SU-DHL-6 (cell line): ENCODE data around the gene LRP1-AS.

Experiments used
- H2AFZ ChIP-seq: fragments of 200-600 bp; sonication (generic); 2 replicates; pipeline ENCODE4 v1.6.1; 2014; ENCODE audit warnings: low read depth, mild to moderate bottlenecking, moderate library complexity, mixed read lengths, antibody characterized with exemption, low read length; ENCODE audit not compliant: severe bottlenecking
- H3F3A ChIP-seq: fragments of 200-600 bp; shearing (Covaris generic); 2 replicates; pipeline ENCODE4 v1.6.0; 2016; ENCODE audit warnings: antibody characterized with exemption, mild to moderate bottlenecking; ENCODE audit not compliant: insufficient read depth
- H3K27ac ChIP-seq: fragments of 200-600 bp; sonication (generic); 2 replicates; pipeline ENCODE4 v1.5.1; 2016; ENCODE audit warnings: low read depth, mild to moderate bottlenecking, low read length, moderate library complexity, mixed read lengths
- H3K27me3 ChIP-seq: fragments of 200-600 bp; sonication (generic), shearing (Covaris generic); 2 replicates; pipeline ENCODE4 v1.6.0; 2014; ENCODE audit warnings: mild to moderate bottlenecking, low read length
- H3K36me3 ChIP-seq: fragments of 200-600 bp; sonication (generic); 2 replicates; pipeline ENCODE4 v1.6.1; 2014; ENCODE audit warnings: mild to moderate bottlenecking, low read length, mixed read lengths
- H3K4me2 ChIP-seq: fragments of 300-600, 200-600 bp; shearing (Covaris generic), sonication (generic); 2 replicates; pipeline ENCODE4 v1.6.0; 2014; ENCODE audit warnings: low read length, low read depth, mild to moderate bottlenecking; ENCODE audit not compliant: poor library complexity, severe bottlenecking
- H3K4me3 ChIP-seq: fragments of 200-600 bp; sonication (generic); 2 replicates; pipeline ENCODE4 v1.5.1; 2014; ENCODE audit warnings: antibody characterized with exemption, low read length, mild to moderate bottlenecking, mixed read lengths; ENCODE audit not compliant: insufficient read depth, poor library complexity, severe bottlenecking
- H3K79me2 ChIP-seq: fragments of 200-600 bp; sonication (generic); 2 replicates; pipeline ENCODE4 v1.6.1; 2014; ENCODE audit warnings: mild to moderate bottlenecking, low read length, moderate library complexity; ENCODE audit not compliant: insufficient read depth
- H3K9ac ChIP-seq: fragments of 200-600 bp; sonication (generic); 2 replicates; pipeline ENCODE4 v1.7.0; 2014; ENCODE audit warnings: mild to moderate bottlenecking, low read length
- H3K9me2 ChIP-seq: fragments of 200-600 bp; sonication (generic); replicated peaks from 2 replicates; pipeline ENCODE4 v1.6.1; 2014; ENCODE audit warnings: low read length; ENCODE audit not compliant: insufficient read depth
- H3K9me3 ChIP-seq: fragments of 200-600 bp; sonication (generic); 2 replicates; pipeline ENCODE4 v1.6.1; 2014; ENCODE audit warnings: low read length, mixed read lengths; ENCODE audit not compliant: insufficient read depth
- H4K20me1 ChIP-seq: fragments of 200-600 bp; sonication (generic); 2 replicates; pipeline ENCODE4 v1.6.1; 2014; ENCODE audit warnings: low read depth, mild to moderate bottlenecking, antibody characterized with exemption, low read length, moderate library complexity, mixed read lengths
- EZH2phosphoT487 ChIP-seq: fragments of 200-600 bp; sonication (generic), shearing (Covaris generic); conservative IDR thresholded peaks from 2 replicates; pipeline ENCODE4 v1.6.1; 2018; ENCODE audit warnings: mild to moderate bottlenecking, antibody characterized with exemption, low read length, moderate library complexity, mixed read lengths
- TF ChIP-seq, protein P1 (sequence below): fragments of 200-600 bp; sonication (generic); IDR thresholded peaks from one replicate; pipeline ENCODE4 v1.5.1; 2017; ENCODE audit warnings: antibody characterized with exemption, mild to moderate bottlenecking, low read length, moderate library complexity; ENCODE audit not compliant: insufficient read depth, poor library complexity, severe bottlenecking

The LRP1-AS gene

GRCh38 chr12:57171668-57172067 is 24.2 kb upstream of the LRP1-AS start:
- Histone ChIP-seq H2AFZ (no peak overlapping the region), H3K36me3 (no peaks in the 10 kb centered on the region), H3F3A (no peaks in the 10 kb centered on the region), H3K27me3 (no peaks in the 10 kb centered on the region), H4K20me1 (no peaks in the 10 kb centered on the region), H3K9ac (no peak overlapping the region), H3K4me3 (no peak overlapping the region), H3K9me3 (no peaks in the 10 kb centered on the region), H3K4me2 (no peak overlapping the region), H3K9me2 (no peaks in the 10 kb centered on the region), H3K27ac (no peak overlapping the region), H3K79me2 (no peaks in the 10 kb centered on the region)
- TF ChIP-seq, protein P1, sequence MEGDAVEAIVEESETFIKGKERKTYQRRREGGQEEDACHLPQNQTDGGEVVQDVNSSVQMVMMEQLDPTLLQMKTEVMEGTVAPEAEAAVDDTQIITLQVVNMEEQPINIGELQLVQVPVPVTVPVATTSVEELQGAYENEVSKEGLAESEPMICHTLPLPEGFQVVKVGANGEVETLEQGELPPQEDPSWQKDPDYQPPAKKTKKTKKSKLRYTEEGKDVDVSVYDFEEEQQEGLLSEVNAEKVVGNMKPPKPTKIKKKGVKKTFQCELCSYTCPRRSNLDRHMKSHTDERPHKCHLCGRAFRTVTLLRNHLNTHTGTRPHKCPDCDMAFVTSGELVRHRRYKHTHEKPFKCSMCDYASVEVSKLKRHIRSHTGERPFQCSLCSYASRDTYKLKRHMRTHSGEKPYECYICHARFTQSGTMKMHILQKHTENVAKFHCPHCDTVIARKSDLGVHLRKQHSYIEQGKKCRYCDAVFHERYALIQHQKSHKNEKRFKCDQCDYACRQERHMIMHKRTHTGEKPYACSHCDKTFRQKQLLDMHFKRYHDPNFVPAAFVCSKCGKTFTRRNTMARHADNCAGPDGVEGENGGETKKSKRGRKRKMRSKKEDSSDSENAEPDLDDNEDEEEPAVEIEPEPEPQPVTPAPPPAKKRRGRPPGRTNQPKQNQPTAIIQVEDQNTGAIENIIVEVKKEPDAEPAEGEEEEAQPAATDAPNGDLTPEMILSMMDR: no peak
- no peak for TF ChIP-seq EZH2phosphoT487

- Histone ChIP-seq H3K4me2 (no peak overlapping the region), H3K9me3 (no peaks in the 10 kb centered on the region), H3K27ac (no peak overlapping the region), H3K79me2 (no peaks in the 10 kb centered on the region), H4K20me1 (no peaks in the 10 kb centered on the region), H3K9ac (no peak overlapping the region), H3K27me3 (no peaks in the 10 kb centered on the region), H3K9me2 (no peaks in the 10 kb centered on the region), H3F3A (no peaks in the 10 kb centered on the region), H3K36me3 (no peaks in the 10 kb centered on the region), H3K4me3 (no peak overlapping the region), H2AFZ (no peak overlapping the region)
- no peak for TF ChIP-seq EZH2phosphoT487
- TF ChIP-seq, protein P1: no peak
Observed at GRCh38 chr12:57170927-57171326, 23.5 kb upstream of the LRP1-AS start.

DNA sequence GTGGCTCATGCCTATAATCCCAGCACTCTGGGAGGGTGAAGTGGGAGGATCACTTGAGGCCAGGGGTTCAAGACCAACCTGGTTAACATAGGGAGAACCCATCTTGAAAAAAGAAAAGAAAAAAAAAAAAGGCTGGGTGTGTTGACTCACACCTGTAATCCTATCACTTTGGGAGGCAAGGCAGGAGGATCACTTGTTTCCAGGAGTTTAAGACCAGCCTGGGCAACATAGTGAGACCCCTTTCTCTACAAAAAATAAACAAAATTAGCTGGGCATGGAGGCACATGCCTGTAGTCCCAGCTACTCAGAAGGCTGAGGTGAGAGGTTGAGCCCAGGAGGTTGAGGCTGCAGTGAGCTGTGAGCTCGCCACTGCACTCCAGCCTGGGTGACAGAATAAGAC is 23.0 kb upstream of the LRP1-AS start:
- H3K36me3 ChIP-seq: no peaks in the 10 kb centered on the region
- H2AFZ ChIP-seq: no peak overlapping the region
- no peak overlapping the region for H3K4me3 ChIP-seq
- no peaks in the 10 kb centered on the region for H3K9me3 ChIP-seq
- no peaks in the 10 kb centered on the region for H3K9me2 ChIP-seq
- H3K4me2 ChIP-seq: no peak overlapping the region
- H3K27me3 ChIP-seq: no peaks in the 10 kb centered on the region
- no peaks in the 10 kb centered on the region for H3F3A ChIP-seq
- H4K20me1 ChIP-seq: no peaks in the 10 kb centered on the region
- no peak for TF ChIP-seq EZH2phosphoT487
- TF ChIP-seq, protein P1: no peak
- H3K27ac ChIP-seq: no peak overlapping the region
- no peaks in the 10 kb centered on the region for H3K79me2 ChIP-seq
- H3K9ac ChIP-seq: no peak overlapping the region

GRCh38 chr12:57169969-57170368 is 22.6 kb upstream of the LRP1-AS start:
- H3K36me3 ChIP-seq: no peaks in the 10 kb centered on the region
- no peaks in the 10 kb centered on the region for H3K9me3 ChIP-seq
- H3F3A ChIP-seq: no peaks in the 10 kb centered on the region
- H3K79me2 ChIP-seq: no peaks in the 10 kb centered on the region
- no peaks in the 10 kb centered on the region for H4K20me1 ChIP-seq
- no peak overlapping the region for H3K4me2 ChIP-seq
- no peak overlapping the region for H3K27ac ChIP-seq
- no peak for TF ChIP-seq EZH2phosphoT487
- TF ChIP-seq, protein P1: no peak
- no peak overlapping the region for H2AFZ ChIP-seq
- H3K9me2 ChIP-seq: no peaks in the 10 kb centered on the region
- H3K27me3 ChIP-seq: no peaks in the 10 kb centered on the region
- H3K9ac ChIP-seq: no peak overlapping the region
- H3K4me3 ChIP-seq: no peak overlapping the region
